ENCODE measurements around the gene R3HCC1L. TPM values are rescaled to one million over a fixed set of nuclear protein-coding genes. Genes with fewer than 3 reads are reported as not detected.
A peak's percentile ranks its signal among the peaks of the same experiment; 100 is the strongest.
"Not testable (repeated sequence)": the region's sequence is repeated elsewhere in the genome, so short reads cannot be mapped to it uniquely, and the experiment has no call there.

The R3HCC1L gene
- total and polyA plus RNA-seq, 3 experiments from 2014 or later = 14.8 to 24.6 (median 24.3) TPM

DNA sequence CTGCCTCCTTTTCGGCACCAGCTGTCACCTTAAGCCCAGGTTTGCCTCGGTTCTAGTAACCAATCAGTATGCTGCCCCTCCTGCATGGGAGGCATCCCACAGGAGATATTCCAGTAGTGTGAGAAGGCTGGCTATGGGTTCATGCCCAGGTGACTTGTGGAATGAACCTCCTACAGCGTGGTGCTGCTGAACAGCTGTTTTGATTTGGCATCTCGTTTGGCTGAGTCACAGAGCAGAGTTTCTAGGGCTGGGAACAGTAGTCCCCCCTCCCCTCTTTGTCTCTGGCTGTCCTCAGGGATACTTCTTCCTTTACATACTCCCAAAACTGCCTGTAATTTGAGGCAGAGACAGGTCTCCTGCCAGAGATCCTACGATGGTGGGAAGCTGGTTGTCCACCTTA, 16.1 kb downstream of the R3HCC1L start:
- CTCF ChIA-PET = interaction anchor here (0.8 kb wide), 1 partner anchor 16 kb away, joined by 3 read pairs; the partner anchor contains the start of gene R3HCC1L
- Histone ChIP-seq H3K4me3 (ENCODE audit: low read length) (no peak overlapping the region), H3K9me3 (ENCODE audit: low read length) (peaks cover 6% of the 10 kb centered on the region), H3K27ac (ENCODE audit: low read depth, low read length) (no peak overlapping the region), H3K27me3 (ENCODE audit: insufficient read depth, low read length, poor library complexity, severe bottlenecking) (no peaks in the 10 kb centered on the region), H3K4me1 (ENCODE audit: insufficient read depth, low read length) (no peaks in the 10 kb centered on the region), H3K36me3 (ENCODE audit: insufficient read depth, low read length) (no peaks in the 10 kb centered on the region)
- H3K36me3 Mint-ChIP-seq = peaks cover 24 to 56% (median 51%) of the 10 kb centered on the region in 3 donors
- H3K4me3 Mint-ChIP-seq = no peak overlapping the region
- no peak for DNase-seq
- POLR2A ChIA-PET = no interaction called here
- no peak overlapping the region for H3K27ac Mint-ChIP-seq
- H3K9me3 Mint-ChIP-seq = peaks cover 13 to 31% (median 26%) of the 10 kb centered on the region in 5 donors
- no peaks in the 10 kb centered on the region for H3K27me3 Mint-ChIP-seq
- peaks cover 52 to 77% (median 61%) of the 10 kb centered on the region in 3 donors for H3K4me1 Mint-ChIP-seq

DNA sequence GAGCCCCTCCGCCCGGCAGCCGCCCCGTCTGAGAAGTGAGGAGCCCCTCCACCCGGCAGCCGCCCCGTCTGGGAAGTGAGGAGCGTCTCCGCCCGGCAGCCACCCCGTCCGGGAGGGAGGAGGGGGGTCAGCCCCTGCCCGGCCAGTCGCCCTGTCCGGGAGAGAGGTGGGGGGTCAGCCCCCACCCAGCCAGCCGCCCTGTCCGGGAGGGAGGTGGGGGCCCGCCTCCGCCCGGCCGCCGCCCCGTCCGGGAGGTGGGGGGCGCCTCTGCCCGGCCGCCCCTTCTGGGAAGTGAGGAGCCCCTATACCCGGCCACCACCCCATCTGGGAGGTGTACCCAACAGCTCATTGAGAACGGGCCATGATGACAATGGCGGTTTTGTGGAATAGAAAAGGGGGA, 18.3 kb downstream of the R3HCC1L start:
- peaks cover 24 to 60% (median 44%) of the 10 kb centered on the region in 3 donors for H3K36me3 Mint-ChIP-seq

DNA sequence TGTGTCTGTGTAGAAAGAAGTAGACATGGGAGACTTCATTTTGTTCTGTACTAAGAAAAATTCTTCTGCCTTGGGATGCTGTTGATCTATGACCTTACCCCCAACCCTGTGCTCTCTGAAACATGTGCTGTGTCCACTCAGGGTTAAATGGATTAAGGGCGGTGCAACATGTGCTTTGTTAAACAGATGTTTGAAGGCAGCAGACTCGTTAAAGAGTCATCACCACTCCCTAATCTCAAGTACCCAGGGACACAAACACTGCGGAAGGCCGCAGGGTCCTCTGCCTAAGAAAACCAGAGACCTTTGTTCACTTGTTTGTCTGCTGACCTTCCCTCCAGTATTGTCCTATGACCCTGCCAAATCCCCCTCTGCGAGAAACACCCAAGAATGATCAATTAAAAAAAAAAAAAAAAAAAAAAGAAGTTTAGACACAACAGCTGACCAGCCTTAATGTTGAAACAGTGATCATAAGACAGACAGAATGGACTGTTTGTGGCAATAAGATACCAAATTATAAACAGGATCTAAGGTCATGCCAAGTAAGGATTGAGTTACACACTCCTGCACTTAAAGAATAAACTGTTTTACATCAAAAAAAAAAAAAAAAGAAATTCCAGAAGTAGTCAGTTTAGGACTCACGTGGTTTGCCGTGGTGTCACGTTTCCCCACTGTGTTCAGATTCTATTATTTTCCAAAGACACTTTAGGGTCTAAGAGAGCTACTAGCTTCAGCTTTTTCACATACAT, 18.9 kb downstream of the R3HCC1L start:
- H3K27me3 ChIP-seq (ENCODE audit: insufficient read depth, low read length, poor library complexity, severe bottlenecking); H3K27ac Mint-ChIP-seq; H3K9me3 ChIP-seq (ENCODE audit: low read length); POLR2A ChIA-PET; CTCF ChIA-PET; DNase-seq; H3K4me1 ChIP-seq (ENCODE audit: insufficient read depth, low read length); H3K27ac ChIP-seq (ENCODE audit: low read depth, low read length); H3K36me3 ChIP-seq (ENCODE audit: insufficient read depth, low read length); H3K4me3 Mint-ChIP-seq; H3K4me3 ChIP-seq (ENCODE audit: low read length); H3K27me3 Mint-ChIP-seq: not testable (repeated sequence)
- Mint-ChIP-seq H3K9me3 (peaks cover 13 to 26% (median 21%) of the 10 kb centered on the region in 5 donors), H3K4me1 (peaks cover 50 to 79% (median 64%) of the 10 kb centered on the region in 3 donors), H3K36me3 (peaks cover 24 to 66% (median 40%) of the 10 kb centered on the region in 3 donors)

More for the DNA sequence above, 18.3 kb downstream of the R3HCC1L start:
- H3K4me3 Mint-ChIP-seq; CTCF ChIA-PET; H3K4me3 ChIP-seq (ENCODE audit: low read length); H3K27ac ChIP-seq (ENCODE audit: low read depth, low read length); H3K27me3 Mint-ChIP-seq; H3K9me3 ChIP-seq (ENCODE audit: low read length); DNase-seq; H3K27ac Mint-ChIP-seq; H3K36me3 ChIP-seq (ENCODE audit: insufficient read depth, low read length); H3K27me3 ChIP-seq (ENCODE audit: insufficient read depth, low read length, poor library complexity, severe bottlenecking); H3K4me1 ChIP-seq (ENCODE audit: insufficient read depth, low read length); POLR2A ChIA-PET: not testable (repeated sequence)
- peaks cover 53 to 83% (median 64%) of the 10 kb centered on the region in 3 donors for H3K4me1 Mint-ChIP-seq
- peaks cover 13 to 26% (median 25%) of the 10 kb centered on the region in 5 donors for H3K9me3 Mint-ChIP-seq

DNA sequence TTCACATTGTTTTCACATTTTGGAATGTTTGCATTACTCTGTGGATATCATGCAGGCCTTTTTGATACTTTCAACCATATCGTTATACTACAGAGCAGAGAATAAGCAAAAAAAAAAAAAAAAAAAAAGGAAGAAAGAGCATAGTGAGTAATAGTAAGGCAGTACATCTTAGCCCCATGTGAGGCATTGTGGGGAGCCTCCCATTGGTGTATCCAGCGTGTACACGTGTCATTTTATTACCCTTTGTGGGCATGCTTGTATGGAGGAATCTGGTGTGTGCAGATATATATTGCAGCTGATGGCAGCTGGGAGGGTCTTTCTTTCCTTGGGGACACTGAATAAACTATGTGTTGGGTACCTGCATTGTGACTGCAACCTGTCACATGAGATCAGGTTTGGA, 19.6 kb downstream of the R3HCC1L start:
- Mint-ChIP-seq H3K27me3 (no peaks in the 10 kb centered on the region), H3K4me1 (peaks cover 44 to 72% (median 66%) of the 10 kb centered on the region in 3 donors), H3K9me3 (peaks cover 7 to 20% (median 16%) of the 10 kb centered on the region in 5 donors), H3K27ac (no peak overlapping the region), H3K4me3 (no peak overlapping the region), H3K36me3 (peaks cover 21 to 71% (median 33%) of the 10 kb centered on the region in 3 donors)
- H3K36me3 ChIP-seq (ENCODE audit: insufficient read depth, low read length) = no peaks in the 10 kb centered on the region
- peaks cover 6% of the 10 kb centered on the region for H3K9me3 ChIP-seq (ENCODE audit: low read length)
- no peak overlapping the region for H3K4me3 ChIP-seq (ENCODE audit: low read length)
- H3K4me1 ChIP-seq (ENCODE audit: insufficient read depth, low read length) = no peaks in the 10 kb centered on the region
- H3K27ac ChIP-seq (ENCODE audit: low read depth, low read length) = no peak overlapping the region
- POLR2A ChIA-PET = no interaction called here
- H3K27me3 ChIP-seq (ENCODE audit: insufficient read depth, low read length, poor library complexity, severe bottlenecking) = no peaks in the 10 kb centered on the region
- no peak for DNase-seq
- CTCF ChIA-PET = no interaction called here

DNA sequence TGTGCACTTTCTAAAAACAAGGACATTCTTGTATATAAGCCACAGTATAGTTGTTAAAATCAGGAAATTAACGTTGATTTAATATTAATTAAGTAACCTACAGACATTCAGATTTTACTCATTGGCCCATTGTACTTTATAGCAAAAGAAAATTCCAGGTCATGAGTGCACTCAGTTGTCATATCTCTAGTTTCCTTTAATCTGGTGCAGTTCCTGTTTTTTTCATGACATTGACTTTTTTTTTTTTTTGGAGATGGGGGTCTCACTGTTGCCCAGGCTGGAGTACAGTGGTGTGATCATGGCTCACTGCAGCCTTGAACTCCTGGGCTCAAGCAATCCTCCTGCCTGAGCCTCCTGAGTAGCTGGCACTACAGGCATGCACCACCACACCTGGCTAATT, 24.1 kb downstream of the R3HCC1L start:
- Mint-ChIP-seq H3K36me3 (peaks cover 5 to 70% (median 12%) of the 10 kb centered on the region in 3 donors), H3K9me3 (no peaks in the 10 kb centered on the region), H3K4me3 (no peak overlapping the region), H3K27ac (no peak overlapping the region), H3K27me3 (no peaks in the 10 kb centered on the region), H3K4me1 (peaks cover 35 to 68% (median 65%) of the 10 kb centered on the region in 3 donors)
- ChIA-PET CTCF (no interaction called here), POLR2A (no interaction called here)
- Histone ChIP-seq H3K4me3 (ENCODE audit: low read length) (no peak overlapping the region), H3K4me1 (ENCODE audit: insufficient read depth, low read length) (no peaks in the 10 kb centered on the region), H3K9me3 (ENCODE audit: low read length) (no peaks in the 10 kb centered on the region), H3K27me3 (ENCODE audit: insufficient read depth, low read length, poor library complexity, severe bottlenecking) (no peaks in the 10 kb centered on the region), H3K27ac (ENCODE audit: low read depth, low read length) (no peak overlapping the region), H3K36me3 (ENCODE audit: insufficient read depth, low read length) (no peaks in the 10 kb centered on the region)
- DNase-seq = no peak

DNA sequence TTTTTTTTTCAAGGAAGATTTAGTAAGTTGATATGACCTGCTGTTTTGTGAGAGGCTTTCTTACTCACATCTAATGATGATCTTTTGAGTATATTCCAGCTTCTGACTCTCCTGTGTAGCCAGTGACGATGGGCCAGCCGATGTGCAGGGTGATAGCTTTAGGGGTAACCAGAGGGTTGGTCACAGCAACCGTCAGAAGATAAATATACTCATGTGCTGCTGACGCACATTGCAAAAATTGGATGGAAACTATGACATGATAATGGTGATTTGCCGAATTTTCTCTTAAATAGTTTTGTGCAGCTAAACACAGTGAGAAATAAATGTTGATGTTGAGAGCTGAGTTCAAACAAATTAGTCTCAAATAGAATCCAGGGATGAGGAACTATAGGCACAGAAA, 29.5 kb downstream of the R3HCC1L start:
- Mint-ChIP-seq H3K27me3 (no peaks in the 10 kb centered on the region), H3K27ac (peak overlapping the region in 2 of 8 donors; percentile 48 to 79), H3K9me3 (no peaks in the 10 kb centered on the region), H3K36me3 (peaks cover 0 to 66% (median 15%) of the 10 kb centered on the region in 3 donors), H3K4me1 (peaks cover 37 to 70% (median 65%) of the 10 kb centered on the region in 3 donors), H3K4me3 (no peak overlapping the region)
- Histone ChIP-seq H3K27ac (ENCODE audit: low read depth, low read length) (no peak overlapping the region), H3K36me3 (ENCODE audit: insufficient read depth, low read length) (no peaks in the 10 kb centered on the region), H3K27me3 (ENCODE audit: insufficient read depth, low read length, poor library complexity, severe bottlenecking) (no peaks in the 10 kb centered on the region), H3K4me1 (ENCODE audit: insufficient read depth, low read length) (no peaks in the 10 kb centered on the region), H3K4me3 (ENCODE audit: low read length) (no peak overlapping the region), H3K9me3 (ENCODE audit: low read length) (no peaks in the 10 kb centered on the region)
- CTCF ChIA-PET = interaction anchor here (1.0 kb wide), 1 partner anchor 52 kb away, joined by 3 read pairs; no protein-coding TSS in a partner anchor
- POLR2A ChIA-PET = no interaction called here
- no peak for DNase-seq

DNA sequence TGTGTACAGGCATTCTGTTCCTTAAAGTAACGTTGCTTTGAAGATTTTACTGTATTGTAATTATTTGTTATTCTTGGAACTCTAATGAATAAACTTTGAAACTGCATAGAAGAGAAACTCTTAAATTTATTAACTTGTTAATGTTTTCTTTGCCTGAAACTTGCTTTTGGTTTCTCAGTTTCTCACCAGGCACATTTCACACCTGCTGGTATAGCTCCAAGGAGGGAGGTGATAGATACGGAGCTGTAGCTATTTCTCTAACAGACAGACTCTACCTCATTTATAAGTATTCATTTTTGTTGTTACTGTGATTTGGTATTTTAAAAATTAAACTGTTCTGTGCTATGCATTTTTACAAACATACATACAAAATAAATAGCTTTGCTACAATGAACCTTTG, 32.7 kb downstream of the R3HCC1L start:
- DNase-seq = no peak
- no peaks in the 10 kb centered on the region for H3K36me3 ChIP-seq (ENCODE audit: insufficient read depth, low read length)
- ChIA-PET CTCF (interaction anchor here (1.6 kb wide), 1 partner anchor 33 kb away, joined by 3 read pairs; the partner anchor contains the start of gene R3HCC1L), POLR2A (no interaction called here)
- peaks cover 36 to 69% (median 65%) of the 10 kb centered on the region in 3 donors for H3K4me1 Mint-ChIP-seq
- no peaks in the 10 kb centered on the region for H3K4me1 ChIP-seq (ENCODE audit: insufficient read depth, low read length)
- H3K27ac Mint-ChIP-seq = peak overlapping the region in 2 of 8 donors; percentile 24 to 33
- no peaks in the 10 kb centered on the region for H3K9me3 ChIP-seq (ENCODE audit: low read length)
- H3K36me3 Mint-ChIP-seq = peaks cover 0 to 57% (median 18%) of the 10 kb centered on the region in 3 donors
- no peaks in the 10 kb centered on the region for H3K27me3 Mint-ChIP-seq
- no peak overlapping the region for H3K4me3 ChIP-seq (ENCODE audit: low read length)
- no peak overlapping the region for H3K27ac ChIP-seq (ENCODE audit: low read depth, low read length)
- no peaks in the 10 kb centered on the region for H3K9me3 Mint-ChIP-seq
- H3K4me3 Mint-ChIP-seq = no peak overlapping the region
- no peaks in the 10 kb centered on the region for H3K27me3 ChIP-seq (ENCODE audit: insufficient read depth, low read length, poor library complexity, severe bottlenecking)

DNA sequence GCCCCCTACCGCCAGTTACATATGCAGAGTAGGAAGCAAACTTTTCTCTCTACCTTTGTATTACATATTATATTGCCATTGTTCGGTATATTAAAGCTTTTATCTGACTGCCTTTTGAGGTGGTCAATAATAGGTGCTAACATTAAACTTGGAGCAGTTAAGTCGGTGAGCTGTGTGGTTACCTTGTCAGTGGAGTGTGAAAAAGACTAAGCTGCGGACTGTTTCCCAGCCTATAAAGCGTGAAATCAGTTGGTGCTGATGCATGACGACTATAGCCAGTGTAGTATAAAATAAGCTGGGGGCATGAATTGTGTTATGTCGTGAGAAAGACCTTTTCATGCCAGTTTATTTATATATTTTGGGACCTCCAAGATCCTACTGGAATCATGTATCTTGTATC, 33.7 kb downstream of the R3HCC1L start:
- no peak for DNase-seq
- Histone ChIP-seq H3K9me3 (ENCODE audit: low read length) (no peaks in the 10 kb centered on the region), H3K36me3 (ENCODE audit: insufficient read depth, low read length) (no peaks in the 10 kb centered on the region), H3K4me1 (ENCODE audit: insufficient read depth, low read length) (no peaks in the 10 kb centered on the region), H3K27me3 (ENCODE audit: insufficient read depth, low read length, poor library complexity, severe bottlenecking) (no peaks in the 10 kb centered on the region), H3K27ac (ENCODE audit: low read depth, low read length) (no peak overlapping the region), H3K4me3 (ENCODE audit: low read length) (no peak overlapping the region)
- H3K4me3 Mint-ChIP-seq = peak overlapping the region in 1 of 7 donors; percentile 28
- ChIA-PET POLR2A (no interaction called here), CTCF (interaction anchor here (1.6 kb wide), 1 partner anchor 34 kb away, joined by 3 read pairs; the partner anchor contains the start of gene R3HCC1L)
- H3K9me3 Mint-ChIP-seq = no peaks in the 10 kb centered on the region
- peak overlapping the region in 2 of 8 donors; percentile 18 to 41 for H3K27ac Mint-ChIP-seq
- peaks cover 39 to 72% (median 70%) of the 10 kb centered on the region in 3 donors for H3K4me1 Mint-ChIP-seq
- H3K36me3 Mint-ChIP-seq = peaks cover 0 to 56% (median 15%) of the 10 kb centered on the region in 3 donors
- H3K27me3 Mint-ChIP-seq = no peaks in the 10 kb centered on the region

All from CD8-positive, alpha-beta memory T cell (primary cell).